HTERT RPE-1 (cell line): ENCODE measurements around the gene FYN.
"Not testable (repeated sequence)": the region's sequence is repeated elsewhere in the genome, so short reads cannot be mapped to it uniquely, and the experiment has no call there.

Source experiments
- in situ Hi-C: fragments of 300-500 bp; cut with MboI; formaldehyde crosslinking; loops from 4 replicates; pipeline ENCODE4 v1.14.3; 2020; ENCODE audit warnings: low sequenced_read_pairs

The FYN gene

GRCh38 chr6:111691345-111692225, 181.7 kb downstream of the FYN start:
- in situ Hi-C loops: no loop called here

- in situ Hi-C loops: no loop called here
Measured at GRCh38 chr6:111689946-111690345, 183.3 kb downstream of the FYN start.

- in situ Hi-C loops: no loop called here
Measured at GRCh38 chr6:111689419-111689818, 183.8 kb downstream of the FYN start.

GRCh38 chr6:111688331-111688730, 184.9 kb downstream of the FYN start:
- in situ Hi-C loops: no loop called here

GRCh38 chr6:111687652-111688051, 185.6 kb downstream of the FYN start:
- in situ Hi-C loops: no loop called here

GRCh38 chr6:111686932-111687266, 186.4 kb downstream of the FYN start:
- in situ Hi-C loops: no loop called here

GRCh38 chr6:111686249-111686931, 186.9 kb downstream of the FYN start:
- in situ Hi-C loops: no loop called here

GRCh38 chr6:111685526-111685925, 187.7 kb downstream of the FYN start:
- in situ Hi-C loops: no loop called here

GRCh38 chr6:111685058-111685457, 188.2 kb downstream of the FYN start:
- in situ Hi-C loops: no loop called here

GRCh38 chr6:111683749-111684267, 189.4 kb downstream of the FYN start:
- in situ Hi-C loops: no loop called here

- in situ Hi-C loops: no loop called here
Measured at GRCh38 chr6:111683157-111683556, 190.1 kb downstream of the FYN start.

- in situ Hi-C loops: no loop called here
Measured at GRCh38 chr6:111681860-111682259, 191.4 kb downstream of the FYN start.

- in situ Hi-C loops: not testable (repeated sequence)
Measured at GRCh38 chr6:111680811-111681609, 192.2 kb downstream of the FYN start.

- in situ Hi-C loops: no loop called here
Measured at GRCh38 chr6:111680015-111680712, 193.1 kb downstream of the FYN start.

- in situ Hi-C loops: no loop called here
Measured at GRCh38 chr6:111679126-111679858, 194.0 kb downstream of the FYN start.

- in situ Hi-C loops: no loop called here
Measured at GRCh38 chr6:111677249-111677990, 195.8 kb downstream of the FYN start.

GRCh38 chr6:111676383-111676782, 196.9 kb downstream of the FYN start:
- in situ Hi-C loops: no loop called here

- in situ Hi-C loops: no loop called here
Measured at GRCh38 chr6:111674883-111675282, 198.4 kb downstream of the FYN start.

GRCh38 chr6:111674413-111674812, 198.8 kb downstream of the FYN start:
- in situ Hi-C loops: no loop called here
